BE2C (cell line): ENCODE results near the gene CHMP1B.
A peak's percentile ranks its signal among the peaks of the same experiment; 100 is the strongest.
"Not testable (repeated sequence)": the region's sequence is repeated elsewhere in the genome, so short reads cannot be mapped to it uniquely, and the experiment has no call there.

ENCODE experiments used
- DNase-seq: peaks from one replicate; pipeline ENCODE4 v3.0.0-alpha.2; 2020
- H3K27me3 ChIP-seq: fragments of 250-450 bp; sonication (Bioruptor Pico); 2 replicates; pipeline ENCODE4 v1.5.1; 2020; ENCODE audit warnings: mild to moderate bottlenecking
- H3K36me3 ChIP-seq: fragments of 250-450 bp; sonication (Bioruptor Pico); 2 replicates; pipeline ENCODE4 v1.5.1; 2020; ENCODE audit warnings: mild to moderate bottlenecking
- H3K4me1 ChIP-seq: fragments of 250-450 bp; sonication (Bioruptor Pico); 2 replicates; pipeline ENCODE4 v1.5.1; 2020
- H3K4me3 ChIP-seq: 2 replicates; pipeline ENCODE4 v1.5.1; 2011; ENCODE audit warnings: low read depth, low read length
- H3K9me3 ChIP-seq: fragments of 250-450 bp; sonication (Bioruptor Pico); 2 replicates; pipeline ENCODE4 v1.5.1; 2020
- CTCF ChIP-seq: IDR thresholded peaks from 2 replicates; pipeline ENCODE4 v1.5.1; 2012; ENCODE audit warnings: mild to moderate bottlenecking, low read depth, low read length

The CHMP1B gene

GRCh38 chr18:11850821-11851145, 430 bp upstream of the CHMP1B start:
- DNase-seq = no peak
- Histone ChIP-seq H3K36me3 (no peaks in the 10 kb centered on the region), H3K27me3 (no peaks in the 10 kb centered on the region), H3K4me3 (peak overlapping the region; percentile 96), H3K9me3 (no peaks in the 10 kb centered on the region), H3K4me1 (no peaks in the 10 kb centered on the region)
- TF ChIP-seq CTCF = no peak

- no peak for TF ChIP-seq CTCF
- Histone ChIP-seq H3K27me3 (no peaks in the 10 kb centered on the region), H3K36me3 (no peaks in the 10 kb centered on the region), H3K4me1 (no peaks in the 10 kb centered on the region), H3K4me3 (peak overlapping the region; percentile 96), H3K9me3 (no peaks in the 10 kb centered on the region)
- no peak for DNase-seq
These were observed 659 bp downstream of the CHMP1B start for GRCh38 chr18:11851806-11852337.

DNA sequence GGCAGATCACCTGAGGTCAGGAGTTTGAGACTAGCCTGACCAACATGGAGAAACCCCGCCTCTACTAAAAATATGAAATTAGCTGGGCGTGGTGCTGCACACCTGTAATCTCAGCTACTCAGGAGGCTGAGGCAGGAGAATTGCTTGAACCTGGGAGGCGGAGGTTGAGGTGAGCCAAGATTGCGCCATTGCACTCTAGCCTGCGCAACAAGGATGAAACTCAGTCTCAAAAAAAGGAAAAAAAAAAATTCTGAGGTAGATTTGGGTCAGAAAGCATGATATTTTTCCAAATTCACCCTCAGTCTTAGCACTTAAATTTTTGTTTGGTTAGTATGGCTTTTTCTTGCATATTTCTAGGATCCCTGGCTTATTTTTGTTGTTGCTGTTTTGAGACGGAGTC, 3.3 kb downstream of the CHMP1B start:
- not testable (repeated sequence) for DNase-seq, H3K9me3 ChIP-seq, H3K27me3 ChIP-seq, H3K4me1 ChIP-seq, H3K36me3 ChIP-seq, H3K4me3 ChIP-seq

- H3K4me1 ChIP-seq = no peaks in the 10 kb centered on the region
These were observed 6.1 kb downstream of the CHMP1B start for GRCh38 chr18:11857177-11857887.

GRCh38 chr18:11859282-11859830, 8.1 kb downstream of the CHMP1B start:
- DNase-seq = no peak
- Histone ChIP-seq H3K36me3 (no peaks in the 10 kb centered on the region), H3K27me3 (no peaks in the 10 kb centered on the region), H3K4me1 (no peaks in the 10 kb centered on the region), H3K9me3 (no peaks in the 10 kb centered on the region), H3K4me3 (no peak overlapping the region)
- no peak for TF ChIP-seq CTCF

More at GRCh38 chr18:11857177-11857887, 6.1 kb downstream of the CHMP1B start:
- no peaks in the 10 kb centered on the region for H3K27me3 ChIP-seq
- DNase-seq = no peak
- no peak for TF ChIP-seq CTCF
- no peaks in the 10 kb centered on the region for H3K36me3 ChIP-seq
- no peak overlapping the region for H3K4me3 ChIP-seq
- H3K9me3 ChIP-seq = no peaks in the 10 kb centered on the region

DNA sequence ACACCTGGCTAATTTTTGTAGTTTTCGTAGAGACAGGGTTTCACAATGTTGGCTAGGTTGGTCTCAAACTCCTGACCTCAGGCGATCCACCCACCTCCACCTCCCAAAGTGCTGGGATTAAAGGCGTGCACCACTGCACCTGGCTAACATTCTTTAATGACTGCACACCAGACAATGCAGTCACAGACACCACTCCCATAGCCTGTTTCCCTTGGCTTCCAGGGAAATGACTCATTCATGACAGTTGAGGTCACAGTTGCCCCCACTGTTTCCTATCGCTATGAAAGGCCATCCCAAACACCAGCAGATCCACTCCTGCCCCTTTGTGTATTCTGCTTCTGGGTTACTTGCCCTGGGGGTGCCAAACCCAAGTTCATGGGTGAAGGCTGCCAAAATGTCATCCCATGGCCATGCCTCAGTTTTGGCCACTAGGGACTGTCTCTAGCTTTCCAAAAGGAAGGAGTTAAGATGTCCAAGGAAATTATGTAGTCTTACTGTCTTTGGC, 8.7 kb downstream of the CHMP1B start:
- Histone ChIP-seq H3K4me3 (no peak overlapping the region), H3K27me3 (no peaks in the 10 kb centered on the region), H3K36me3 (no peaks in the 10 kb centered on the region), H3K4me1 (no peaks in the 10 kb centered on the region), H3K9me3 (no peaks in the 10 kb centered on the region)
- no peak for TF ChIP-seq CTCF
- no peak for DNase-seq
